Lung (tissue), 12 donors: ENCODE data around the gene PARD6A. TPM values are rescaled to one million over a fixed set of nuclear protein-coding genes. Genes with fewer than 3 reads are reported as not detected.

Source experiments
- ATAC-seq: fragments of 200-7000 bp; cut with Tn5 transposase; one replicate; pipeline ENCODE4 v1.9.1; 2020; ENCODE audit warnings: moderate number of reproducible peaks; ENCODE audit not compliant: insufficient read depth, low FRiP score
- DNase-seq, 3 donors: peaks; one replicate each; pipeline ENCODE4 v3.0.0-alpha.2; 2013 to 2017
- H3K27ac ChIP-seq, 2 donors: one replicate each; pipeline ENCODE4 v1.5.1; 2013; ENCODE audit warnings: mild to moderate bottlenecking in 2 of 2, moderate library complexity in 2 of 2, control low read depth in 1 of 2, inconsistent platforms in 1 of 2, low read depth in 1 of 2, low read length in 1 of 2
- H3K27me3 ChIP-seq, 3 donors: one replicate each; pipeline ENCODE4 v1.5.1; 2013; ENCODE audit warnings: low read length in 2 of 3; ENCODE audit not compliant: control insufficient read depth in 3 of 3, insufficient read depth in 3 of 3
- H3K36me3 ChIP-seq, 4 donors: one replicate each; pipeline ENCODE4 v1.5.1; 2013; ENCODE audit warnings: low read length in 4 of 4, mild to moderate bottlenecking in 1 of 4, moderate library complexity in 1 of 4; ENCODE audit not compliant: control insufficient read depth in 4 of 4, insufficient read depth in 4 of 4
- H3K4me1 ChIP-seq, 5 donors: one replicate each; pipeline ENCODE4 v1.5.1; 2013; ENCODE audit warnings: low read length in 5 of 5, mild to moderate bottlenecking in 2 of 5, moderate library complexity in 1 of 5; ENCODE audit not compliant: control insufficient read depth in 5 of 5, insufficient read depth in 5 of 5
- H3K4me3 ChIP-seq: one replicate; pipeline ENCODE4 v1.5.1; 2013; ENCODE audit warnings: mild to moderate bottlenecking, control low read depth, moderate library complexity
- H3K9ac ChIP-seq, 2 donors: one replicate each; pipeline ENCODE4 v1.5.1; 2013; ENCODE audit warnings: low read length in 2 of 2, control low read depth in 1 of 2; ENCODE audit not compliant: insufficient read depth in 1 of 2
- H3K9me3 ChIP-seq, 4 donors: one replicate each; pipeline ENCODE4 v1.5.1; 2013; ENCODE audit warnings: low read length in 3 of 4, mild to moderate bottlenecking in 1 of 4, moderate library complexity in 1 of 4; ENCODE audit not compliant: control insufficient read depth in 4 of 4, insufficient read depth in 3 of 4
- WGBS, 2 donors: extraction: QIAGEN DNeasy Blood & Tissue Kit; methylation state at CpG; one replicate each; pipeline ENCODE4 v1.1.7; 2013; 5-methylcytosine and 5-hydroxymethylcytosine counted together
- polyA plus RNA-seq, 2 donors: library from polyadenylated mRNA; stranded (reverse); fragments of 200-250 nt; gene quantifications; one replicate each; pipeline ENCODE4 v1.2.1, GENCODE V29; 2013
- total RNA-seq, 2 donors: library from RNA; depleted of rRNA in 1 of 2; stranded (reverse); fragments of >200 nt in 1 of 2; gene quantifications; one replicate each; pipeline ENCODE4 v1.2.1, GENCODE V29; 2014 to 2021
- TF ChIP-seq, protein P1 (sequence below): IDR thresholded peaks from 2 replicates; pipeline ENCODE4 v1.5.1; 2012; ENCODE audit warnings: mild to moderate bottlenecking; ENCODE audit errors: control extremely low read depth, extremely low read depth
- donor health status: control.
- donor health status: control.
- donor health status: Bipolar disorder and iron deficiency.
- donor health status: healthy.
- donor health status: DM: yes; HTN: yes; CAD: no.

Gene PARD6A
- total and polyA plus RNA-seq, 4 donors, result 1.4 to 6.2 (median 4.7) TPM

- H3K4me3 ChIP-seq, result no peak overlapping the region
- no peak overlapping the region for H3K9ac ChIP-seq
- DNase-seq (no peak), ATAC-seq (no peak)
- no peaks in the 10 kb centered on the region for H3K9me3 ChIP-seq
- H3K4me1 ChIP-seq, result peaks cover 0 to 32% (median 12%) of the 10 kb centered on the region in 5 donors
- TF ChIP-seq, protein P1, sequence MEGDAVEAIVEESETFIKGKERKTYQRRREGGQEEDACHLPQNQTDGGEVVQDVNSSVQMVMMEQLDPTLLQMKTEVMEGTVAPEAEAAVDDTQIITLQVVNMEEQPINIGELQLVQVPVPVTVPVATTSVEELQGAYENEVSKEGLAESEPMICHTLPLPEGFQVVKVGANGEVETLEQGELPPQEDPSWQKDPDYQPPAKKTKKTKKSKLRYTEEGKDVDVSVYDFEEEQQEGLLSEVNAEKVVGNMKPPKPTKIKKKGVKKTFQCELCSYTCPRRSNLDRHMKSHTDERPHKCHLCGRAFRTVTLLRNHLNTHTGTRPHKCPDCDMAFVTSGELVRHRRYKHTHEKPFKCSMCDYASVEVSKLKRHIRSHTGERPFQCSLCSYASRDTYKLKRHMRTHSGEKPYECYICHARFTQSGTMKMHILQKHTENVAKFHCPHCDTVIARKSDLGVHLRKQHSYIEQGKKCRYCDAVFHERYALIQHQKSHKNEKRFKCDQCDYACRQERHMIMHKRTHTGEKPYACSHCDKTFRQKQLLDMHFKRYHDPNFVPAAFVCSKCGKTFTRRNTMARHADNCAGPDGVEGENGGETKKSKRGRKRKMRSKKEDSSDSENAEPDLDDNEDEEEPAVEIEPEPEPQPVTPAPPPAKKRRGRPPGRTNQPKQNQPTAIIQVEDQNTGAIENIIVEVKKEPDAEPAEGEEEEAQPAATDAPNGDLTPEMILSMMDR, result no peak
- H3K27ac ChIP-seq, result no peak overlapping the region
- peaks cover 0 to 3% (median under 1%) of the 10 kb centered on the region in 4 donors for H3K36me3 ChIP-seq
- WGBS, 2 donors, result 80 to 87% methylated on average over 6 of the region's 6 CpGs
- H3K27me3 ChIP-seq, result no peaks in the 10 kb centered on the region
Observed at GRCh38 chr16:67668495-67669157, 7.9 kb downstream of the PARD6A start.

GRCh38 chr16:67669499-67670101, 8.8 kb downstream of the PARD6A start:
- H3K27ac ChIP-seq, result no peak overlapping the region

GRCh38 chr16:67672306-67672705, 11.5 kb downstream of the PARD6A start:
- ATAC-seq (no peak), DNase-seq (no peak)
- peaks cover 0 to 31% (median 16%) of the 10 kb centered on the region in 5 donors for H3K4me1 ChIP-seq
- no peak overlapping the region for H3K4me3 ChIP-seq
- 28 to 41% methylated on average over 4 of the region's 4 CpGs for WGBS, 2 donors
- TF ChIP-seq, protein P1, result no peak
- peaks cover 0 to 4% (median 1%) of the 10 kb centered on the region in 4 donors for H3K36me3 ChIP-seq
- no peaks in the 10 kb centered on the region for H3K9me3 ChIP-seq
- H3K27ac ChIP-seq, result peak overlapping the region in 1 of 2 donors; percentile 3
- H3K27me3 ChIP-seq, result no peaks in the 10 kb centered on the region
- no peak overlapping the region for H3K9ac ChIP-seq

More at GRCh38 chr16:67669499-67670101, 8.8 kb downstream of the PARD6A start:
- no peaks in the 10 kb centered on the region for H3K36me3 ChIP-seq
- 92 to 94% methylated on average over 10 of the region's 10 CpGs for WGBS, 2 donors
- H3K4me1 ChIP-seq, result peaks cover 0 to 41% (median 19%) of the 10 kb centered on the region in 5 donors
- no peaks in the 10 kb centered on the region for H3K9me3 ChIP-seq
- no peaks in the 10 kb centered on the region for H3K27me3 ChIP-seq
- no peak overlapping the region for H3K9ac ChIP-seq
- DNase-seq (no peak), ATAC-seq (no peak)
- no peak overlapping the region for H3K4me3 ChIP-seq
- TF ChIP-seq, protein P1, result no peak
